HG03135 (cell line): ENCODE measurements around the gene TSSC4.

Experiments used
- ATAC-seq: cut with Tn5 transposase; IDR thresholded peaks from one replicate; pipeline ENCODE4 v1.9.1; 2021; ENCODE audit warnings: mild to moderate bottlenecking, moderate library complexity; ENCODE audit not compliant: unreplicated experiment

TSSC4 gene

DNA sequence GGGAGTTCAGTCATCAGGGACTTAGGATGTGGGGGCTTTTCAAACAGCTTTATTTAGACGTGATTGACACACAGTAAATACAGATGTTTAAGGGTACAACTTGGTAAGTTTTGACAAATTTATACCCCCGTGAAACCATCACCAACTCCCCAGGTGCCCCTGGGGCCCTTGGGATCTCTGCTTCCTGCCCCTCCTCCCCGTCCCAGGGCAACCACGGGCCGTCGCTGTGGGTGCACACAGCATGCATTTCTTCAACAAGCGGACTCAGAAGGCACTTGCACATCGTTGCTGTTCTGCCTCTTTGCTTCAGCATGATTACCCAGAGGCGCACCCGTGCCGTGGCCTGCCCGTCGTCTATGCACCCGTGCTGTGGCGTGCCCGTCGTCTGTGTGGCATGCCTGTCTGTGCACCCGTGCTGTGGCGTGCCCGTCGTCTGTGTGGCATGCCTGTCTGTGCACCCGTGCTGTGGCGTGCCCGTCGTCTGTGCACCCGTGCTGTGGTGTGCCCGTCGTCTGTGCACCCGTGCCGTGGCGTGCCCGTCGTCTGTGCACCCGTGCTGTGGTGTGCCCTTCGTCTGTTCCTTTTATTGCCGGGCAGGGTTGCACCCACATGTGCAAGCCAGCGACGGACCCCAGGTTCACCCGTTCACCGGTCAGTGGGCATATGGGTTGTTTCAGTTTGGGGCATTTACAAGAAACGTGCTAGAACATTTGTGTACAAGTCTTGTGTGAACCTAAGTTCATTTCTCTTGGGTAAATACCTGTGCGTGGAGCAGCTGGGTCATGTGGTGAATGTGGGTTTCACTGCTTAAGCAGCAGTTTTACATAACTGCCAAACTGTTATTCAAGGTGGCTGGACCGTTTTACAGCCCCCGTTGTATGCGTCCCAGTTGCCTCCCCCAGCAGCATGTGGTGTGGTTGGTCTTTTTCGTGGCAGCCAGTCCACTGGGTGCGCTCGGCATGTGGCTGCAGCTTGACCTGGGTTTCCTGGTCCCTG, 15.1 kb upstream of the TSSC4 start:
- ATAC-seq, result no peak

GRCh38 chr11:2386591-2386990, 14.0 kb upstream of the TSSC4 start:
- ATAC-seq, result no peak

- ATAC-seq, result no peak
These were observed 13.1 kb upstream of the TSSC4 start for GRCh38 chr11:2387266-2387987.

DNA sequence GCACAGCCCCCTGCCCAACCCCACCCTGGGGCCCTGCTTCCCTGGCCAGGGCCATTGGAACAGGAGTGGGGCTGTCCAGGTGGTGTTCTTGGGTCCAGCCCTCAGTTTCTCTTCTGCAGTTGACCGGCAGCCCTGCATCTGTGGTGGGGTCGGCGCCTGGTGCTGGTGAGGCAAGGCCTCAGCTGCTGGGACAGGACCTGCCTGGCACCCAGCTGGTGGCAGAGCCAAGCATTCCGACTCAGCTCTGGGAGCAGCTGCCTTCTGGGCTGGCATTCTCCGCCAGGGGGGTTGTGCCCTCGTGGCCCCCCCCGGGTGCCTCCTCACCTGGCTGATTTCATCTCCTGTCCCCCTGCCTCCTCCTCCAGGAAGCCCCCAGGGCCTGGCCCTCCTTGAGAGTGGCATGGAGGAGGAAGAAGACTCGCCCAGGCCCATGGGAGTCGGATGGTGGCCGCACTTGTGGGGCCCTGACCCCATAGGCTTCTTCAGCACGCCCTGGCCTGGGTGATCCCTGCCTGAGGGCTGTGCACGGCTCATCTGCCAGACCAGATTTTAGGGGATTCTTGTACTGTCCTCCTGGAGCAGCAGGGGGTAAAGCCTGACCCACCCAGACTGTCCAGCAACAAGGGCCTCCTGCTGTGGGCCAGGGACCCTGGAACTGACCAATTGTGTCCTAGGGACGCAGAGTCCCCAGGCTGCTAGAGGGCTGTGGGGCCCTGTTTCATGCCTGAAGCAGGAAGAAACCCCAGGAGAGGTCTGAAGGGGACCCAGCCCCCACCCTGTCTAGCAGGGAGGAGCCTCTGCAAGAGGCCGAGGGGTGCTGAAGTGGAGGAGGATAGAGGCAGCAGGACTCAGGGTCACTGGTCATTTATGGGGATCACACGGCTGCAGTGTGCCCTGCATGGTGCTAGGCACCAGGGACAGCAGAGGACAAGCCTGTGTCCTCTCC, 11.8 kb upstream of the TSSC4 start:
- no peak for ATAC-seq

GRCh38 chr11:2389377-2390026, 11.0 kb upstream of the TSSC4 start:
- no peak for ATAC-seq

GRCh38 chr11:2390091-2390724, 10.3 kb upstream of the TSSC4 start:
- no peak for ATAC-seq

GRCh38 chr11:2390725-2391151, 9.8 kb upstream of the TSSC4 start:
- no peak for ATAC-seq

DNA sequence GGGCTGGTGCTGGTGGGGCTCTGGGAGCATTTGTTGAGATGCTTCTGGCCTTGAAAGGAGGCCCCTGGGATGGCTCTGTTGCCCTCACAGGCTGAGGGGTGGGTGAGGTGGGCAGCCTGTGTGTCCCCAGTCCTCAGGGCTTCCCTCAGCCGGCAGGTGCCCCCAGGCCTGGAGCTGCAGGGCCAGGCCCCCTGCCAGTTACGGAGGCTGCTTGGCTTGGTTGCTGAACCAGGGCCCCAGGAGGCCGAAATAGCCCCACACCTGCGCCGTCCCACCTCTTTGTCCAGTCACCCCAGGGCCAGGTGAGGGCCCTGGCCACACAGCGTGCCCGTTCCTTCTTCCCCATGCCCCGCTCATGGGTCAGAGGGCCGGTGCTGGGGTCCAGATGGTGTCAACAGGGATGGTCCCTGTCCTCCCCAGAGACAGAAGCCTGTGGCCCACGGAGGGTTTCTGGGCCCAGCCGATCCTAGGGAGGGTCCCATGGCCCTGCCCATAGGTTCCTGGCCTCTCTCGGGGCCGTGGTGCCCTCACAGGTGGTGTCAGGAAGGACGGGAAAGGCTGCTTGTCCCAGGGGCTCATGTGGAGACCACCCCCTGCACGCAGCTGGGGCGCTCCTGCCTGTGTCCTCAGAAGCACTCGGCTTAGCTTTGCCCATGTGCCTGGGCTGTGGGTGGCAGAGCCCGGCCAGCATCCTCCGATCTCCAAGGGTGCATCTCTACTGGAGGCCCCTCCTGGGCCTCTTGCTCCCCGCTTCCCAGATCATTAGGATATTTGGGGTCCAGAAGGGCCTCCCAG, 9.2 kb upstream of the TSSC4 start:
- ATAC-seq, result no peak

GRCh38 chr11:2392241-2392959, 8.2 kb upstream of the TSSC4 start:
- no peak for ATAC-seq

DNA sequence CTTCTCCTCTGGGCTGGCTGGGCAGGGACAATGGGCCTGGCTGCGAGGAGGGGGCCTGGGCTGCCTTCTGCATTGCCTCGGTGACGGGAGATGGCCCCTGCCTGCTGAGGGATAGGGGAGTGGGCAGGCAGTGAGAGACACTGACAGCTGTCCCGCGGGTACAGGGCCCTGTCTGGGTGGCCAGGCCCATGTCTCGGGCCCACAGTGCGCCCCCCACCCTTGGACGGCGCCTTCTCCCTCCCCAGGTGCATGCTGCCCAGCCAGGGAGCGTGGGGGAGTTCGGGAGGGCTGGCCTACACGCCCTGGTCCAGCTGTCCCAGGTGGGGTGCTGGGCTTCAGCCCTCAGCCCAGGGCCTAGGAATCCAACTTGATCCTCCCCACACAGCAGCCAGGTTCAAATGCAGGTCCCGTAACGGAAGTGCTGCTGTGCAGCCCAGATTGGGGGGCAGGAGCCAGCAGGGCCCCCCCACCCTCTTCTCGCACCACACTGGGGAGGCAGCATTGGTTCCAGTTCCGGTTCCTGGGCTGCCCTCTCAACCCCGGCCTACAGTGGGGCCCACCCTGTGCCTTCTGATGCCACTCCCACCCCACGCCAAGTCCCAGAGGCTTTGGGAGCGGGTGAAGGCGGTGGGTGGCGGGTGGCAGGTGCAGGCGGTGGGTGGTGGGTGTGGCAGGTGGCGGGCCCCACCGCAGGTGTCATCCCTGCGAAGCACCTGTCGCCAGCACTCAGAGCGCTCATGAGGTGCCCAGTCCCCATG, 7.3 kb upstream of the TSSC4 start:
- ATAC-seq, result no peak

DNA sequence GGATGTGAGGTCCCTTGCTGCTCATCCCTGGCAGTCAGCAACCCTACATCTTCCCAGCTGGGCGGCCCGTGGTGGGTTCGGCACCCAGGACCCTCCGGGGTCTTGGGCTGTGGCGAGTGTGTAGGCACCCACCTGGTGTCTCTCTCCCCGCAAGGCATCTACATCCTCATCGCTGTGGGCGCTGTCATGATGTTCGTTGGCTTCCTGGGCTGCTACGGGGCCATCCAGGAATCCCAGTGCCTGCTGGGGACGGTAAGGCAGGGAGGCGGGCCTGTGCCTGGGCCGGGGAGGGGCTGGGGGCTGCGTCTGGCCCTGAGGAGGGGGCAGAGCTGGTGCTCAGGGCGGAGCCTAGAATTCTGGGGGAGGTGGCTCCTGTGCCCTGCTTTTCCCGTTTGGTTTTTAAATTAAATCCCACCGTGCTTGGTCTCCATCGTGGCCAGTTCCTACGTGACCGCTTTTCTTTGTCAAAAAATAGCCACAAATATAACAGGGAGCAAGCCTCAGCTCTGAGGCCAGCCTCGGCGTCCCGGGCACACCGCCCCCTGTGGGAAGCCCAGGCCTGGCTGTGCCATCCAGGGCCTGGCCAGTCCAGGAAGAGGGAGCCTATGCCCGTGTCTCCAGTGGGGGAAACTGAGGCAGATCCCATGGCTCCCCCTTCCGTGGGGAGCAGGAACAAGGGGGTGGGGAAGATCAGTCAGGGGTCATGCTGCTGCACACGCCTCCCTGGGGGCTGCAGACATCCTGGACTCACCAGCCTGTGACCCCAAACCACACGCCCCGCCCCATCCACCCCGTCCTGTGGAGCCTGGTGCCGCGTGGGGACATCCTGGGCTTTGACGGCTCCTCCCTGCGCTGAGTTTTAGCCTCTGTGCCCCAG, 6.4 kb upstream of the TSSC4 start:
- ATAC-seq, result no peak

- no peak for ATAC-seq
These were observed 5.8 kb upstream of the TSSC4 start for GRCh38 chr11:2394818-2395105.

DNA sequence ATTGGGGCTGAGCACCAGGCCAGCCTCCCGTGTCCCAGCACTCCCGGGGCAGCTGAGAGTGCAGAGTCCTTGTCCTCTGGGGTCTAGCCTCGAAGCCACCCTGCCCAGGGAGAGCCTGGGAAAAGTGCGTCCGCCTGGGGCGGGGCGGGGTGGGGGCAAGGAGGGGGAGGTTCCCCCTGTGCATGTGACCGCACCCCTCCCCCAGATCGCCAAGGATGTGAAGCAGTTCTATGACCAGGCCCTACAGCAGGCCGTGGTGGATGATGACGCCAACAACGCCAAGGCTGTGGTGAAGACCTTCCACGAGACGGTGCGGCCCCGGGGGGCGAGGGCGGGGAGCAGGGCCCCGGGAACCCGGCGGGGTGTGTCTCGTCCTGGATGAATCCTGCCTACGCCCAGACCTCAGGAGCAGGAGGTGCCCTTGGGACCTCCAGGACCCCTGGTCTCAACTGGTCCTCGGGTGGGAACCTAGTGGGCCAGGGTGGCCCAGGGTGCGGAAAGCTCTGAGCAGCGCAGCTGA, 5.3 kb upstream of the TSSC4 start:
- no peak for ATAC-seq

DNA sequence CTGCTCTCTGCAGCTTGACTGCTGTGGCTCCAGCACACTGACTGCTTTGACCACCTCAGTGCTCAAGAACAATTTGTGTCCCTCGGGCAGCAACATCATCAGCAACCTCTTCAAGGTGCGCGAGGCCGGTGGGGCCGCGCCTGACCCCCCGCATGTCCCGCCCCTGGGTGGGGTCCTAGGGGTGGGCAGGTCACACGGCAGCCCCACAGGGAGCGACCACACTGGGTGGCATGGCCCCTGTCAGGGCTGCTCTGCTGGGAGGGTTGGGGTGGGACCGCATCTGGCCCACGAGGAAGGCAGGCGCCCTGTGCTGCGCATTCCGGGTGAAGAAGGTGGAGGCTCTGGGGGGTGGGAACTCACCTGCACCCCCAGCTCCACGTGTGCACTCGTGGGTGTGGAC, 4.7 kb upstream of the TSSC4 start:
- ATAC-seq, result no peak

DNA sequence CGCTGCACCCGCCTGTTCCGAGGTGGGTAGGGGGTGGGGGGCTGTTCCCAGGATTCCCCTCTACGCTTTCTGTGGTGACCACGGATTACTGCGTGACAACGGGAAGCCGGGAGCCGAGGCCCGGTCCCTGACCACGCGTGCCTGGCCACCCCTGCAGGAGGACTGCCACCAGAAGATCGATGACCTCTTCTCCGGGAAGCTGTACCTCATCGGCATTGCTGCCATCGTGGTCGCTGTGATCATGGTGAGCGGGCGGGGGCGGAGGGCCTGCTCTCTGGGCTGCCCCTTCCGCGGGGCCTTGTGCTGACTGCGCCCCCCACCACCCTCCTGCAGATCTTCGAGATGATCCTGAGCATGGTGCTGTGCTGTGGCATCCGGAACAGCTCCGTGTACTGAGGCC, 4.1 kb upstream of the TSSC4 start:
- no peak for ATAC-seq

GRCh38 chr11:2397005-2397404, 3.5 kb upstream of the TSSC4 start:
- ATAC-seq, result no peak
